GM18507 (cell line): Measurements from ENCODE around the gene MINDY1.
A peak's percentile ranks its signal among the peaks of the same experiment; 100 is the strongest.

Experiments
- DNase-seq: peaks from one replicate; pipeline ENCODE4 v3.0.0; 2011; ENCODE audit warnings: low read depth; ENCODE audit not compliant: insufficient read length; ENCODE audit errors: extremely low spot score
- FAIRE-seq: peaks from 2 replicates; lab custom pipeline; 2011; peaks lifted over from hg19 to GRCh38; lab: Jason Lieb, UNC

The MINDY1 gene, protein sequence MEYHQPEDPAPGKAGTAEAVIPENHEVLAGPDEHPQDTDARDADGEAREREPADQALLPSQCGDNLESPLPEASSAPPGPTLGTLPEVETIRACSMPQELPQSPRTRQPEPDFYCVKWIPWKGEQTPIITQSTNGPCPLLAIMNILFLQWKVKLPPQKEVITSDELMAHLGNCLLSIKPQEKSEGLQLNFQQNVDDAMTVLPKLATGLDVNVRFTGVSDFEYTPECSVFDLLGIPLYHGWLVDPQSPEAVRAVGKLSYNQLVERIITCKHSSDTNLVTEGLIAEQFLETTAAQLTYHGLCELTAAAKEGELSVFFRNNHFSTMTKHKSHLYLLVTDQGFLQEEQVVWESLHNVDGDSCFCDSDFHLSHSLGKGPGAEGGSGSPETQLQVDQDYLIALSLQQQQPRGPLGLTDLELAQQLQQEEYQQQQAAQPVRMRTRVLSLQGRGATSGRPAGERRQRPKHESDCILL

DNA sequence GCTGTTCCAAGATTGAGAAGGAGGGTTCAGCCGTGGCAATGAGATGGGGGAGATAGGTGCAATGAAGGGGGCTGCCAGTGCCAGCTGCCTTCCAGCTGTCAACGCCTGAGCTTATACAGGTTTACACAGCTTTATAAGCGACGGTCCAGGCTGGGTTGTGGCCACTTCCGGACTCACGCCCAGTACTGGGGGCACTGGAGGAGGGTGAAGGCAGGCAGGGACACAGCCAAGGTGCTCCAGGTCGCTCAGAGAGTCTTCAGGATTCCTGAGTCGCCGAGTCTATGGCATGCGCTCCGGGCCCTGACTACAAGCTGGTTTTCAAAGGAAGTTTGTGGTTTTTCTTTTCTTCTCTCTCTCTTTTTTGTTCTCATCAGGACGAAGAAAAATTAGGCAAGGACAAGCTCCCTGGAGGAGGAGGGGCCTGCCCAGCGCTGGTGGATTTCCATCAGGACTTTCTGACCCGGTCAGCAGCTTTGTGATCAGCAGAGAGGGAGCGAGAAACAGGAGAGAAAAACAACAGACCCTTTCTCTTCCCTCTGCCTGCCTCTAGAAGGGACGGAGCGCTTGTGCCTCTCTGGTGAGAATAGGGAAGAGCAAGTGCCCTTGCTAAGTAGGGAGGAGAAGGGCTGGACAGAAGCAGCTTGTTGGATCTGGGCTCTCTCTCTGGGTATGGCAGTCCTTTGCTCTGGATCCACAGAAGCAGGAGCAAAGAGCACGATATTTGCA lies at the start of gene MINDY1:
TSS of gene MINDY1 (minus strand) at position 576 of the 726 bp plus-strand sequence. CDS start 4,285 bp downstream, outside the sequence.
- FAIRE-seq, result peak; percentile 54
- no peak for DNase-seq

DNA sequence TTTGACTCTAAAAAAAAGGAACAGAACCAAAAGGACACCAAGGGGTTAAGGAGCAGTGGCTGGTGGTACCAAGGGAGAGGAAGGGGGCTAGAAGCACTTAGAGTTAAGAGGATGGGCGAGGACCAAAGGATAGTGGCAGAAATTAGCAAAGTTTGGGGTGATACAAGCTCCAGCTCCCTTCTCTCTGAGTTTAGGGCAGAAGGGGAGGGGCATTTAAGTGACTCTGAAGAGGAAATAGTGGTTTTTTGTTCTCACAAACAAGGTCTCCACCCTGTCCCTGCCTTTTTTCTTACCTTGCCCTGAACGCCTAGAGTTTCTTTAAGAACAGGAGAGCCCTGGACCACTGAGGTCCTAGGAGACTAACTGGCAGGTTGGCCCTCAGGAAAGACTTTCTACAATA lies 49.4 kb upstream of the MINDY1 start:
- DNase-seq, result no peak
- peak; percentile 36 for FAIRE-seq

DNA sequence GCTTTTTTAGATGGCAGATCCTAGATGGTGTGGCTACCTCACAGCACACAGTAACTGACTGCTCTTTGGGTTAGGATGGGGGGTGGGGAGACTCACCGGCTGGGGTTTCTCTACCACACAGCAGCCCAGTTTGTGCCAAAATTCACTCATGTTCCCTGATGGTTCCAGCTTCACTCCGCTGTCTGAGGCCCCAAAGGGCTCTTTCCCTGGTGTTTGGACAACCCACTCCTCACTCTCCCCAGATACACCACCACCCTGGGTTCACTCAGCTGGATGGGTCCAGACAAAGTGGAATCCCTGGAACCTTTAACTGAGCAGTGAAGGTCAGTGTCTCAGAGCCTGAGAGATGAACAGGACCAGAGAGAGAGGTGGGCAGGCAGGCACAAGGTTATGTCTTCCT lies 48.9 kb upstream of the MINDY1 start:
- FAIRE-seq, result no peak
- no peak for DNase-seq

DNA sequence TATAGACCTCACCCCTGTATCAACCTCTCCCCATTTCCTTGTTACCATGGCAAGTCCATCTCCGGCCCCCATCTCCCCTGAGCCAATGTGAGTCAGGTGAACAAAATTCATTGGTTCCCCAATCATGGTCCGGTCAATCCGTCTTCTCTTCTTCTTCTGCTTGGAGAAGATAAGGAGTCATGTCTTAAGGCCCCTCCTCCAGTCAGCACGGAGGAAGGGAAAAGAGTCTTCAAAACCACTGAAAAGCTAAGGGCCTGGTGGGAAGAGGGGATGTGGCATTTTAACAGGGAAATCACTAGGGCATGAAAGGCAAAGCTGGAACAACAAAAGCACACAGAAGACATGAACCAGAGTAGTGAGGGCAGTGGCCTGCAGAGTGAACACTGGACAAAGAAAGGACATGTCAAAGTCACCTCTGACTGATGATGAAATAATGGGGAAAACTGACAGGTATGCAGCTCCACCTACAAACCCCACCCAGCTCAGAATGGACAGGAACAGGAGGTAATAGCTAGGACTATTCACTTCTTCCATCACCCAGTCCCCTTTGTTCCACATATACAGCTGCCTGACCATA lies 48.4 kb upstream of the MINDY1 start:
- FAIRE-seq (no peak), DNase-seq (no peak)

DNA sequence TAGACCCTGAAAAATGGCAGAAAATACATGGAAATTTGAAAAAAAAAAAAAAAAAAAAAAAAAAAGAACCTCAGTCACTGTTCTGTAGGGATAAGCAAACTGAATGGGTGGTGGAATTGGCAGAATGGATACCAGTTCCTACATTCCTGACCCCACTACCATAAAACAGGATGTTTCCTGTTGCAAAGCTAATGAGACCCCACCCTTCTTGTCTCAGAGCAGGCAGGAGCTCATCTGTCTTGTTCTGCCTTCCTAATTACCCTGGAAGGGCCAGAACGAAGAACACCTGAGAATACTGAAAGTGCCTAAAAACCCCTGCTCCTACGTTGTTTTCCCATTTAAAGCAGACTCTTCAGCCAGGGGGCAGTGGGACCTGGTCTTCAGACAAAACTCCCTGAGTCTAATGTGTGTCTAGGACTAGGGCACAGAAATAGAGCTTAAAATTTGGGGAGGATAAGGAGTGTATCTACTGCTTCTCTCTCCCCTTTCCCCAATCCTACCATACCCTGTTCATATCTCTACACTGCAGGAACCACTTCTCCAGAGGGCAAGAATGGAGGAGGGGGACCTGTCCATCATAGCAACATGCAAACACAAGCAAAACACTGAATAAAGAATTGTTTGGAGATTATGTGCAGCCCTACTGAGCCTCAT lies 44.8 kb upstream of the MINDY1 start:
- DNase-seq, result no peak
- no peak for FAIRE-seq

DNA sequence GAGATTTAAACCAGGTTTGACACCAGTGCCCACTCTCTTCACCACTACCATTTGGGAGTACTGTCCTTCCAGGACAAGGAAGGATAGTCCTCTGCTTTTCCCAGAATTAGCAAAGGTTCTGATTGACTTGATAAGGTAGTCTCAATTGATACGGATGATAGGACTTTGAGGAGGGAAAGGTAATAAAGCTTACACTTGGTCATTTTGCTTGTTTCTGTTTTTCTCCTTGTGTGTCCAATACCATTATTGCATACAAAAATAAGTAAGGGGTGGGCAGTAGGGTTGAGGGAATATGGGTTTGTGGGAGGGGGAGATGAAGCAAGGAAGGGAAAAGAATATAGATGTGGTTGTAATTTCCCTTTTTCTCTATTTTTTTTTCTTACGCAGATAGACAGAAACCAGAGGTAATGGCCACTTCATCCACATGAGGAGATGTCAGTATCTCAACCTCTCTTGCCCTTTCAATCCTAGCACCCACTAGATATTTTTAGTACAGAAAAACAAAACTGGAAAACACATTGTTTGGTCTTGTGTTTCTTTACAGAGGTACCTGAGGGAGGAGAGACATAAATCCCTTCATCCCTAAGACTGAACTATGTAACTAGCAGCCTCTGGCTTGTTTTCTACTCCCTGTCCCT lies 43.5 kb upstream of the MINDY1 start:
- DNase-seq (no peak), FAIRE-seq (no peak)

DNA sequence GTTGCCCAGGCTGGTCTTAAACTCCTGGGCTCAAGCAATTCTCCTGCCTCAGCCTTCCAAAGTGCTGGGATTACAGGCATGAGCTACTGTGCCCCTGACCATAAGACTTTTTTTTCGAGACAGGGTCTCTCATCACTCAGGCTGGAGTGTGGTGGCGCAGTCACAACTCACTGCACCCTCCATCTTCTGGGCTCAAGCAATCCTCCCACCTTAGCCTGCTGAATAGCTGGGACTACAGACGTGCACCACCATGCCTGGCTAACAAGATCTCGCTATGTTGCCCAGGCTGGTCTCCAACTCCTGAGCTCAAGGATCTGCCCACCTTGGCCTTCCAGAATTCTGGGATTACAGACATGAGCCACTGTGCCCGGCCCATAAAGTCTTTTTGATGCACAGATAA lies 42.8 kb upstream of the MINDY1 start:
- no peak for FAIRE-seq

DNA sequence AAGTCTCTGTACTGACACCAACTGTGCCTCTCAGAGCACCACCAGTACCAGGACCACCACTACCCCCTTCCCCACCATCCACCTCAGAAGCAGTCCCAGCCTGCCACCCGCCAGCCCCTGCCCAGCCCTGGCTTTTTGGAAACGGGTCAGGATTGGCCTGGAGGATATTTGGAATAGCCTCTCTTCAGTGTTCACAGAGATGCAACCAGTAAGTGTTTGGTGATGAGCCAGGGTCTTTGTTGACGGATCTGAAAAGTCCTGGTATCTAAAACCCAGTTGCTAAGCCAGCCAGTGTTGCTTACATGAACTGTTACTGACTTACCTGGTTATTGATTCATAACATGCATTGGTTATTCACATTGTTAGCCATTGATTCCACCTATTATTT lies 41.9 kb upstream of the MINDY1 start:
- DNase-seq (no peak), FAIRE-seq (no peak)

More for the DNA sequence above, 42.8 kb upstream of the MINDY1 start:
- DNase-seq, result no peak

DNA sequence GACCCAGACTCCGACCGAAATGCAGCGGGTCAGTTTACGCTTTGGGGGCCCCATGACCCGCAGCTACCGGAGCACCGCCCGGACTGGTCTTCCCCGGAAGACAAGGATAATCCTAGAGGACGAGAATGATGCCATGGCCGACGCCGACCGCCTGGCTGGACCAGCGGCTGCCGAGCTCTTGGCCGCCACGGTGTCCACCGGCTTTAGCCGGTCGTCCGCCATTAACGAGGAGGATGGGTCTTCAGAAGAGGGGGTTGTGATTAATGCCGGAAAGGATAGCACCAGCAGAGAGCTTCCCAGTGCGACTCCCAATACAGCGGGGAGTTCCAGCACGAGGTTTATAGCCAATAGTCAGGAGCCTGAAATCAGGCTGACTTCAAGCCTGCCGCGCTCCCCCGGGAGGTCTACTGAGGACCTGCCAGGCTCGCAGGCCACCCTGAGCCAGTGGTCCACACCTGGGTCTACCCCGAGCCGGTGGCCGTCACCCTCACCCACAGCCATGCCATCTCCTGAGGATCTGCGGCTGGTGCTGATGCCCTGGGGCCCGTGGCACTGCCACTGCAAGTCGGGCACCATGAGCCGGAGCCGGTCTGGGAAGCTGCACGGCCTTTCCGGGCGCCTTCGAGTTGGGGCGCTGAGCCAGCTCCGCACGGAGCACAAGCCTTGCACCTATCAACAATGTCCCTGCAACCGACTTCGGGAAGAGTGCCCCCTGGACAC lies 41.4 kb upstream of the MINDY1 start:
- FAIRE-seq, result no peak

DNA sequence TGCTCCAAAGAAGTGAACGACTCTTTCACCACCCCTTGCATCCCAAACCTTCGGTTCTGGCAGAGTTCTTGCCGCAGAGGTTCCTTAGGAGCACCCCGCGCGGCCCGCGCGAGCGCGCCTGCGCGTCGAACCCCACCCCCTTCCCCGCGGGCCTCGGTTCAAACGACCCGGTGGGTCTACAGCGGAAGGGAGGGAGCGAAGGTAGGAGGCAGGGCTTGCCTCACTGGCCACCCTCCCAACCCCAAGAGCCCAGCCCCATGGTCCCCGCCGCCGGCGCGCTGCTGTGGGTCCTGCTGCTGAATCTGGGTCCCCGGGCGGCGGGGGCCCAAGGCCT lies 40.9 kb upstream of the MINDY1 start, which contains the start of gene C1orf56:
TSS of gene C1orf56 (plus strand) at position 161 of the 334 bp plus-strand sequence. CDS start at position 258, 97 bp downstream.
- FAIRE-seq (peak; percentile 69), DNase-seq (peak; percentile 68)

More for the DNA sequence above, 41.4 kb upstream of the MINDY1 start:
- no peak for DNase-seq

DNA sequence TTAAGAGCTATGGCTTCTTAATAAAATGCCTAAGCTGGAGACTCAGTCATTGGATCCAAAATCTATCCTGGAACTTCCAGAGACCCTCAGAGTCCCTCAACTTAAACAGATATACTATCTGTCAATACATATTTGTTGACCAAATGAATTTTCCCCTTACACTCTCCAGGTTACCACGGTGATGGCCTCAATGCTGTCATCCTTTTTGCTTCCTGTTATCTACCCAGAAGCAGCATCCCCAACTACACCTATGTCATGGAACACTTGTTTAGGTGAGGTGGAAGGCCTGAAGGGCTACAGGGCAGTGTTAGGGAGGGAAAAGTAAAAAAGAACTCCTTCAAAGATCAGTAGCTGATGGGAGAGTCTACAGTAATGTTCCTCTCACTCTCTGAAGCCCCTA lies 36.5 kb upstream of the MINDY1 start:
- DNase-seq, result no peak
- FAIRE-seq, result no peak

DNA sequence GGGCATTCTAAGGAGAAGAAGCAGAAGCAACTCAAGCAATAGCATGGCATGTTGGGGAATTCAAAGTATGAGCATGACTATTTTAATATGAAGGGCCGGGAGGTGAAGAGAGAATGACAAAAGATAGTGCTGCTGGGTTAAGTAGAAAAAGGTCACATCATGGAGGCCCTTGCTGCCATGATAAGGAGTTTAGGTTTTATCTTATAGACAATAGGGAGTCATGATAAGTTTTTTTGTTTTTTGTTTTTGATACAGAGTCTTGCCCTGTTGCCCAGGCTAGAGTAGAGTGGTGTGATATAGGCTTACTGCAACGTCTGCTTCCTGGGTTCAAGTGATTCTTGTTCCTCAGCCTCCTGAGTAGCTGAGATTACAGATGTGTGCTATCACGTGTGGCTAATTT lies 32.8 kb upstream of the MINDY1 start:
- DNase-seq (no peak), FAIRE-seq (no peak)

DNA sequence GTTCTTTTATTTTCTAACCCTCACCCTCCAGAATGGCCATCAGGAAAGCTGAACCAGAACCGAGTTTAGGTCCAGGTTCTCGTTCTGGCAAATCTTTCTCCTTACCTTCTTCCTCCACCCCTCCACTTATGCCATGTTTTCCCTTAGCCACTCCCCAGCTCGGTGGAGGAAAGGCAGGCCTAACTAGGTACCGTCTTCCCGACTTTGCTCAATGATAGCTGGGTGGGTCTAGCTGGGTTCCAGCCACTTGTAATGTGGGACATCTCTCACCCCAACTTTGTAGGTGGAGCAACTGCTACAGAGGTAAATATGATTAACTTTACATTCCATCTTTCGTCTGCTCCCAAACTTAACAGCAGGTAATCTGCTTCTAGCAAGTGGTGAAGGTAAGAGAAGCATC lies 30.3 kb upstream of the MINDY1 start:
- FAIRE-seq, result no peak
- no peak for DNase-seq

DNA sequence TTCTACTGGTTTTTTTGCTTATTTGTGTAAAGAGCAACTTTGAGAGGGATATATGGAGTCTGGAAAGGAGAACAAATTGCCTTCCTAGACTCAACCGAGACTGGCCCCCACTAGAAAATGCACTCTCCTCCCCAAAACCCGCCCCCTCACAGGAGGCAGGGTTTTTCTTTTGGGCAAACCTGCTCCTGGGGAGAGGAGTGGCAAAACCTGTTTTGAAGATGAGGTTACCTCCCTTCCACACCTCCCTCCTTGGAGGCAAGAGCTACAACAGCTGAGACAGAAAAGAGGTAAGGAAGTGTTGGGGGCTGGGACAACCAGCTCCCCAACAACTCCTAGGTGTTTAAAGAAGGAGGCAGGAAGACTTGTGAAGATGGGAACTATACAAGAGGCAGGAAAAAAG lies 29.7 kb upstream of the MINDY1 start, which contains the start of gene BNIPL:
TSS of gene BNIPL (plus strand) at position 231 of the 400 bp plus-strand sequence. CDS start at position 371, 140 bp downstream.
- DNase-seq, result no peak
- no peak for FAIRE-seq

DNA sequence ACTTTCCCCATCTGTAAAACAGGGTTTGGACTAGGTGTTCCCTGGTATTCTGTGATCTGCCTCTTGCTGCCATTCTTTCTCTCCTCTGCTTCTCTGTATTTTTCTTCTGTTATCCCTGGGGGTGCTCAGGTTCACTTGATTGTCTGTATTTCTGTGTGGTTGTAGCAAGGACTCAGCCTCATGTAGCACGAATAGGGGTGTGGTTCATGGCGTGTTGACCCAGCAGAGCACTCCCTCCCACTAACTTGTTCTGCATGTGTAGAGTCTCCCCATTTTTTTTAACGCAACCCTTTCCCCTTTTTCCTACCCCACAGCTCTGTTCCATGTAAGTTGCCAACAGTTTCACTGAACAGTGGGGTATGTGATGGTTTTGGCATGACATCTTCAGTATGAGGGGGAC lies 28.5 kb upstream of the MINDY1 start:
- DNase-seq, result no peak
- no peak for FAIRE-seq

DNA sequence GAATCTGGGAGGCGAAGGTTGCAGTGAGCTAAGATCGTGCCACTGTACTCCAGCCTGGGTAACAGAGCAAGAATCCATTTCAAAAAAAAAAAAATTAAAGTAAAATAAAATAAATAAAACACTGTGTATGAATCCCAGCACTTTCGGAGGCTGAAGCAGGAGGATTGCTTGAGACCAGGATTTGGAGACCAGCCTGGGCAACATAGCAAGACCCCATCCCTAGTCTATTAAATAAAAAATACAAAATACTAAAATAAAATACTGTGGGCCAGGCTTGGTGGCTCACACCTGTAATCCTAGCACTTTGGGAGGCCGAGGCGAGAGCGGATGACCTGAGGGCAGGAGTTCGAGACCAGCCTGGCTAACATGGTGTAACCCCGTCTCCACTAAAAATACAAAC lies 25.5 kb upstream of the MINDY1 start:
- DNase-seq, result no peak
- FAIRE-seq, result no peak

DNA sequence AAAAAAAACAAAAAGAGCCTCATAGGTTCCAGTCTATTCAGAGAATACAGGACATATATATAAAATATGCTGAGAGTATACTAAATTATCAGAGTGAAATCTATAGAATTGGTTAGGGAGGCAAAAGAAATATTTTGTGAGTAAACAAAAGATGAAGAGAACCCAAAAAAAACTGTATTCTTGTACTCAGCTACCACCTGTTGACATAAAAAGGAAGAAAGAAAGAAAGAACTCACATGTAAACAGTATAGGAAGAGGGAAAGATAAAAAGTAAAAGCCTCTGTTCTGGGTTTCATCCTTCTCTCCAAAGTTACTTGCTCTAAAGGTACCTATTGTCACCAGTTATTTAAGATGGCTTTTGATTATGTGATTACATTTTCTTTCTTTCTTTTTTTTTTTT lies 19.8 kb upstream of the MINDY1 start:
- FAIRE-seq (no peak), DNase-seq (no peak)

DNA sequence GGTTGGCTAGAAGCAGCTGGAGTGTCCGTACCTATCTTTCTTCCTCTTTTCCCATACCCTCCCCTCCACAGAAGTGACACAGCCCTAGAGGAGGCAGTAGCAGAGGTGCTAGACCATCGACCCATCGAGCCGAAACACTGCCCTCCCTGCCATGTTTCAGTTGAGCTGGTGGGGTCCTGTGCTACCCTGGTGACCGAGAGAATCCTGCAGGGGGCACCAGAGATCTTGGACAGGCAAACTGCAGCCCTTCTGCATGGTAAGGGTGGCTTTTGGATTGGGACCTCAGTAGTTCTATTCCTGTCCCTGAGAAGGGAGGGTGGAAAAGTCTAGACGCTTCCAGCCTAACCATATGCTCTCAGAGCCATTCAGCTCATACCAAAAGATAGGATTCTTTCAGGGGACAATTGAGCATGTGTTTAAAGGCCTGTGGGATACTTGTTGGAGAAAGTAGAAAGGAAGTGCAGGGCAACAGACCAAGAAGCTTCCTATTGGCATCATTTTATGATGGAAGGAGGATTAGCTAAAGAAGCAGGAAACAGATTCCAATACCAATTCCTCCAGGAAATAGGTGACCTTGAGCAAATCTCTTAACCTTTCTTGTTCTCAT lies 17.9 kb upstream of the MINDY1 start:
- DNase-seq (no peak), FAIRE-seq (peak; percentile 75)
